Measurements from ENCODE around the gene USP37. TPM values are rescaled to one million over a fixed set of nuclear protein-coding genes. Genes with fewer than 3 reads are reported as not detected.

Gene USP37
- total and polyA plus RNA-seq, 2 of the 13 experiments (the other 11 are each of a cell fraction or from before 2014, with no cell fraction given) = 6.5 to 30.6 TPM

- TF ChIP-seq ZNF891 (CRISPR knock-in tag; IDR thresholded peaks at IDR 0.05) (no peak), PBX3 (CRISPR knock-in tag; IDR thresholded peaks at IDR 0.05; ENCODE audit: borderline replicate concordance) (no peak), ZNF547 (CRISPR knock-in tag; IDR thresholded peaks at IDR 0.05) (no peak), ZNF207 (IDR thresholded peaks at IDR 0.05; ENCODE audit: borderline replicate concordance) (no peak), SP4 (CRISPR knock-in tag; IDR thresholded peaks at IDR 0.05) (no peak), IRF9 (CRISPR knock-in tag; IDR thresholded peaks at IDR 0.05; ENCODE audit: borderline replicate concordance) (no peak), ZNF264 (CRISPR knock-in tag; IDR thresholded peaks at IDR 0.05) (peak; percentile 67; the same call in 1 of the 2 replicates), STAT5B (CRISPR knock-in tag; IDR thresholded peaks at IDR 0.05) (no peak), ZNF703 (CRISPR knock-in tag; IDR thresholded peaks at IDR 0.05; ENCODE audit: borderline replicate concordance) (no peak), ATF2 (CRISPR knock-in tag; IDR thresholded peaks at IDR 0.05) (peak; percentile 6; the same call in 1 of the 2 replicates), ADNP (CRISPR knock-in tag; IDR thresholded peaks at IDR 0.05) (no peak), ZNF282 (IDR thresholded peaks at IDR 0.05; ENCODE audit: partially characterized antibody) (no peak), ZNF441 (CRISPR knock-in tag; IDR thresholded peaks at IDR 0.05; ENCODE audit: borderline replicate concordance) (no peak), ZNF75D (CRISPR knock-in tag; IDR thresholded peaks at IDR 0.05; ENCODE audit: borderline replicate concordance) (0 out of 2 replicates have a peak, but pooled peaks have one; percentile 2), KDM5B (CRISPR knock-in tag; IDR thresholded peaks at IDR 0.05; ENCODE audit: borderline replicate concordance) (no peak), AHR (CRISPR knock-in tag; IDR thresholded peaks at IDR 0.05) (no peak), ZBTB3 (CRISPR knock-in tag; IDR thresholded peaks at IDR 0.05; ENCODE audit: borderline replicate concordance, low read depth) (no peak), KLF12 (CRISPR knock-in tag; IDR thresholded peaks at IDR 0.05; ENCODE audit: borderline replicate concordance) (0 out of 2 replicates have a peak, but pooled peaks have one; percentile 19), POGZ (CRISPR knock-in tag; IDR thresholded peaks at IDR 0.05) (no peak), TSC22D2 (CRISPR knock-in tag; IDR thresholded peaks at IDR 0.05; ENCODE audit: borderline replicate concordance) (no peak), NR3C1 (CRISPR knock-in tag; IDR thresholded peaks at IDR 0.05) (no peak), CERS6 (CRISPR knock-in tag; IDR thresholded peaks at IDR 0.05) (no peak), ZNF674 (CRISPR knock-in tag; IDR thresholded peaks at IDR 0.05; ENCODE audit: low read depth) (no peak), SKI (IDR thresholded peaks at IDR 0.05; ENCODE audit: partially characterized antibody) (no peak), ZBTB38 (CRISPR knock-in tag; IDR thresholded peaks at IDR 0.05) (no peak), HOXD1 (CRISPR knock-in tag; IDR thresholded peaks at IDR 0.05) (no peak; the same call in 1 of the 2 replicates), ZNF292 (CRISPR knock-in tag; IDR thresholded peaks at IDR 0.05; ENCODE audit: borderline replicate concordance, low read depth) (peak; percentile 45; the same call in 1 of the 2 replicates), MXD4 (CRISPR knock-in tag; IDR thresholded peaks at IDR 0.05) (no peak), SNAI1 (CRISPR knock-in tag; IDR thresholded peaks at IDR 0.05; ENCODE audit: borderline replicate concordance) (no peak; the same call in 1 of the 2 replicates)
These were observed 884 bp upstream of the USP37 start (continued) for GRCh38 chr2:218569038-218569431.

Data from HepG2 (cell line).